Measurements from ENCODE around the gene EVI5L.

EVI5L gene

GRCh38 chr19:7872306-7873204 lies 42.5 kb downstream of the EVI5L start:
- no peak for DNase-seq (ENCODE audit: extremely low read depth, low read depth)
- TF ChIP-seq, protein P1, sequence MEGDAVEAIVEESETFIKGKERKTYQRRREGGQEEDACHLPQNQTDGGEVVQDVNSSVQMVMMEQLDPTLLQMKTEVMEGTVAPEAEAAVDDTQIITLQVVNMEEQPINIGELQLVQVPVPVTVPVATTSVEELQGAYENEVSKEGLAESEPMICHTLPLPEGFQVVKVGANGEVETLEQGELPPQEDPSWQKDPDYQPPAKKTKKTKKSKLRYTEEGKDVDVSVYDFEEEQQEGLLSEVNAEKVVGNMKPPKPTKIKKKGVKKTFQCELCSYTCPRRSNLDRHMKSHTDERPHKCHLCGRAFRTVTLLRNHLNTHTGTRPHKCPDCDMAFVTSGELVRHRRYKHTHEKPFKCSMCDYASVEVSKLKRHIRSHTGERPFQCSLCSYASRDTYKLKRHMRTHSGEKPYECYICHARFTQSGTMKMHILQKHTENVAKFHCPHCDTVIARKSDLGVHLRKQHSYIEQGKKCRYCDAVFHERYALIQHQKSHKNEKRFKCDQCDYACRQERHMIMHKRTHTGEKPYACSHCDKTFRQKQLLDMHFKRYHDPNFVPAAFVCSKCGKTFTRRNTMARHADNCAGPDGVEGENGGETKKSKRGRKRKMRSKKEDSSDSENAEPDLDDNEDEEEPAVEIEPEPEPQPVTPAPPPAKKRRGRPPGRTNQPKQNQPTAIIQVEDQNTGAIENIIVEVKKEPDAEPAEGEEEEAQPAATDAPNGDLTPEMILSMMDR (IDR thresholded peaks at IDR 0.05; ENCODE audit: low read depth, low read length) = no peak

GRCh38 chr19:7873304-7874075 lies 43.5 kb downstream of the EVI5L start:
- TF ChIP-seq, protein P1 (IDR thresholded peaks at IDR 0.05; ENCODE audit: low read depth, low read length) = no peak
- DNase-seq (ENCODE audit: extremely low read depth, low read depth) = no peak

DNA sequence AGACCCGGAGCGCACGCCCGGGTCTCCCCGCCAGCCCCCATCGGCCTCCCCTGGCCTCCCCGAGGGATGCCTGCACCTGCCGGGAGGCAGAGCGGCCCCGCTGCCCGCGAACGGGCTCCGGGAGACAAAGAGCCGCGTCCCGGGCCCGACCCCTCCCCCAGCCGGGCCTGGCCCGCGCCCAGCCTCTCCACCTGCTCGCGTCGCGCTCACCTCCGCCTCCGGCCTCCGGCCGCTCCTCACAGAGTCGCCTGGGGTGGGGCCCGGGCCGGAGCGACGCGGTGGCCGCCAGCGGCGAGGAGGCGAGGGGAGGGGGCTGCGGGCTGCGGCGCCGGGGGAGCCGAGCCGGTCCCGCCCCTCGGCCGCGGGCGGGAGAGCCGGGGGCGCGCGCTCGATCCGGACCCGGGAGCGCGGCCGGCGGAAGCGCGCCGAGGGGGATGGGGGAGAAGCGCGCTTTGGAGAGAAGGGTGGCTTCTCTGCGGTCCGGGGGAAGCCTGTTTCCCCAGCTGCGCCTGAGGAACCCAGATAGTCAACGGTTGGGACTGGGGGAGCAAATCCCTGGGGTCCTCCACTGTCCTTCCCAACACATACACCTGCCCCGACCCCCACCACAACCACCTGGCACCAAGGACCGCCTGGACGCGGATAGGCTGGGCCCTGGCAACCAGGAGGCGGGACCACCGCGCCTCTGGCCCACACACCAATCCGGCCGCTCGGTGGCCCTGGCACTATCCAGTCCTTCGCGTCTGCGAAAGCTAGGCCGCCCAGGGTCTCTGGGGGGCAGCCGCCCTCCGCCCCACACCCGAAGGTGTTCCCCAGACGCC lies 44.3 kb downstream of the EVI5L start, which contains the start of gene PRR36:
TSS of gene PRR36 (minus strand) at position 315 of the 821 bp plus-strand sequence. CDS start 701 bp downstream, outside the sequence.
- TF ChIP-seq, protein P1 (IDR thresholded peaks at IDR 0.05; ENCODE audit: low read depth, low read length) = no peak
- DNase-seq (ENCODE audit: extremely low read depth, low read depth) = no peak

DNA sequence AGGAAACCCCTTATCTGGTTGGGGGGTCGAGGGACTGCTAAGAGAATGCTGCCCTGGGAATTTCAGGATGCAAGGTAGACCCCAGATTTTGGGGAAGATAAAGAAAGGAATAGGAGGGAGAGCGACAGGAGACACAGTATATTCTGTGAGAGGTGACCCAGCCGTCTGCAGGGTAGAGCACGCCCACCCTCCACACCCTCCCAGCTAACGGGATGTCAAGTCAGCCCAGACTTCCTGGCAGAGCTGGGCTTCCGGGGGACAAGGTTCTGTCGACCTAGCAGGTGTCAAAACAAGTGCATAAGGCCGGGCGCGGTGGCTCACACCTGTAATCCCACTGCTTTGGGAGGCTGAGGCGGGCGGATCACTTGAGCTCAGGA lies 44.9 kb downstream of the EVI5L start:
- TF ChIP-seq, protein P1 (IDR thresholded peaks at IDR 0.05; ENCODE audit: low read depth, low read length) = no peak
- no peak for DNase-seq (ENCODE audit: extremely low read depth, low read depth)

- DNase-seq (ENCODE audit: extremely low read depth, low read depth) = no peak
- TF ChIP-seq, protein P1 (IDR thresholded peaks at IDR 0.05; ENCODE audit: low read depth, low read length) = no peak
Measured at GRCh38 chr19:7877249-7877836, 47.3 kb downstream of the EVI5L start.

DNA sequence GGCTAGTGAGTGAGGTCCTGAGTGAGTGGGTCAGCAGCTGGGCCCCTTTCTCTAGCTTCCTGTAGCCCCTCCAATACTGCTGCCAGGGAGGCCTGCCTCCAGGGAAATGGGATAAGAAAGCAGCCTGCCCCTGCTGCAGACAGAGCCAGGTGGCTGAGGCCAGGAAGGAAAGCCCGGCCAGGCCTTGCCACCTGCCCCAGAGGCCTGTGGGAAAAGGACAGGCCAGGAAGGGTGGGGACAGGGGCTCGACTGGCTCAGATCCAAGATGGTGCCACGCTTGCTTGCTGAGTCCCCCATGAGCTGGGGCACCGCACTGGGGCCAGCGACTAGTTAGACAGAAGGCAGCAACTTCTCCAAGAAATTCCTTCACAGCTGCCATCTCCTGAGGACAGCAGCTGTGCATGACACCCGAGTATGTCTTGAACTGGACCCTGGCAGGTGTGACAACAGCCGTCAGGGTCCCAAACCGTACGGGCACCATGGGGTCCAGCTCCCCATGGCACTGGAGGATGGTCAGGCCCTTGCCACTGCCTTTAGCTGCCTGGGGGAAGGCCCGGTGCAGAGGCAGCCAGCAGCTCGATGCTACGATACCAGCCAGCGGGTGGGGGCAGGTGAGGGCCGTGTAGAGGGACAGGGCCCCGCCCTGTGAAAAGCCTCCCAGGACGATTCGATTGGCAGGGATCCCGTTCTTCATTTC lies 49.2 kb downstream of the EVI5L start:
- TF ChIP-seq, protein P1 (IDR thresholded peaks at IDR 0.05; ENCODE audit: low read depth, low read length) = no peak
- DNase-seq (ENCODE audit: extremely low read depth, low read depth) = no peak

All from AG09319 (cell line).